GM18520 (cell line): ENCODE results near the gene LRRC8B.
"Not testable (repeated sequence)": the region's sequence is repeated elsewhere in the genome, so short reads cannot be mapped to it uniquely, and the experiment has no call there.

Source experiments
- ATAC-seq: cut with Tn5 transposase; IDR thresholded peaks from one replicate; pipeline ENCODE4 v1.9.1; 2021; ENCODE audit not compliant: unreplicated experiment

Gene LRRC8B

GRCh38 chr1:89523572-89524368 lies 859 bp upstream of the LRRC8B start:
- ATAC-seq = no peak

- peak; percentile 1 for ATAC-seq
These were observed 683 bp downstream of the LRRC8B start for GRCh38 chr1:89525169-89525855.

DNA sequence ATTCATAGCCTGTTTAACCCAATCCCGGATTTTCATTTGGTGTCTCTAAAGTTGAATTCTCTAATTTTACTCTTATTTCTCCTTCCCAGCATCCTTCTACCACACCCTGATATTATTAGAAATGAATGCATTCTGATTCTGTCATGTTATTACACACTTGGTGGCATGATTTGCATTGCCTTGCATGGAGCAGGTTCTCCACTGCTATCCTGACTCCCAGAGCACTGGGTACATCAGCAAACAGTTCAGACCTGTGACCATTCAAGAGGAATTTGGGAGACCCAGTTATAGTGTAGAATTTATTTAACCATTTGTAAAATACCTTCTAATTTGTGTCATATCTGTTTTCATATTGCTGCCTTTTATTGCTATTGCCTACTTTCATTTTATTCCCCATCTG lies 2.6 kb downstream of the LRRC8B start:
- no peak for ATAC-seq

- no peak for ATAC-seq
These were observed 3.2 kb downstream of the LRRC8B start for GRCh38 chr1:89527750-89528381.

DNA sequence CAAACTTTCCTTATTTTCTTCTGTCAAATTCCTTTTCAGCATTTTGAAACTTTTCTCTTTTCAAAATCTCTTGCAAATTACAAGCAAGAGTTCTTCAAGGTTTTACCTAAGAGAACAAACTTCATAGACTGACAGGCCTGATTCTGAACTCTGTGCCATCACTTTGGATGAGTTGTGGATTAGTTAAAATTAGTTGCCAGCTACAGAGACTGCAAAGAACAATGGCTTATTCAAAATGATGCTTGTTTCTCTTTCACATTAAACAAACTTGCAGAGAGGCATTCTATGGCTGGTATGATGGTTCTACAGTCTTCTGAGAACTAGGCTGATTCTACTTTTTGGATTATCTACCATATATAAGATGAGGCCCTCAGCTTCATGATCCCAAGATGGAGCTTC lies 3.8 kb downstream of the LRRC8B start:
- no peak for ATAC-seq

DNA sequence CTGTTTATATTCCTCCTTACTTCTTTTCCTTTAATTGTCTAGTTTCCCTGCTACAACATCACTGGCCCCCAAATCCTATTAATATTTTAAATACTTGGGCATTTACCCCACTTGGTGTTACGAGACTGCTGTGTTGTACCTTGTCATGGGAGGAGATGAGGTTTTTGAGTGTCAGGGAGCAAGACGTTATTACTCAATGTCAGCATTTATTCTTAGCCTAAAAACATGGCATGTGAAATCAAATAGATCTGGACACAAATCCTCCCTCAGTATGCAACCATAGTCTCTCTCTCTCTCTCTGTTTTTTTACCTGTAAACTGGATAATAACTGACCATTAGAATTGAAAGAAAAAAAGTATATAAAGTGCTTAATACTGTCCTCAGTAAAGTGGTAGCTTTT lies 4.6 kb downstream of the LRRC8B start:
- ATAC-seq = no peak

- ATAC-seq = no peak
These were observed 5.9 kb downstream of the LRRC8B start for GRCh38 chr1:89530444-89531089.

DNA sequence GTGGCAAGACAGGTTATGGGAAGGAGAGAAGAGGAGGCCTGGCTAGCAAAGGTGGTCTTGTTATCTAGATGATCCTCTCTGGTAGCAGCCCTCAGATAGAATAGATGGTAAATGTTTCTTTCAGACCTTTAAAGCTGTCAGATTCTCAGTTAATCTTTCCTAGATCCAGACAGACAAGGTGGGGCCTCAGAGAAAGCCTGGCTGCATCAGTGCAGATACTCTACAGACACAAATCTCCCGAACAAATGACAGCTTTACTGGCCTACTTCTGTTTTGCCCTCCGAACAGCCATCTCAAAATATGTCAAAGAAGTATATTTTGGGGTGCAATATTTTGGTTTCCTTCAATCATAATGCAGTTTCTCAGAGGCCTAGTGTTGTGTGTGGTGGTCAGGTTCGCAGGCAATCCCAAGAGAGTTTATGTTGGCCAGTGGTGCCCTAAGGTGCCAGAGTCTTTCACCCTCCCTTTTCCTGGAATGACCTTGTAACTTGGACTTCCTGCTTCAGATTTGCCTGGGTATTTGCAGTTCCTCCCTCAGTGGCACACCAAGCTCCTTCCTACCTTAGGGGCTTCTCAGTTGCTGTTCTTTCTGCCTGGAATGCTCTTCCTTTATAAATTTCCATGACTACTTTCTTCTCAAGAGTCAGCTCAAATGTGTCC lies 7.0 kb downstream of the LRRC8B start:
- no peak for ATAC-seq

GRCh38 chr1:89532228-89532627 lies 7.6 kb downstream of the LRRC8B start:
- no peak for ATAC-seq

GRCh38 chr1:89532866-89533265 lies 8.2 kb downstream of the LRRC8B start:
- no peak for ATAC-seq

GRCh38 chr1:89535537-89535936 lies 10.9 kb downstream of the LRRC8B start:
- no peak for ATAC-seq

GRCh38 chr1:89536555-89537341 lies 12.1 kb downstream of the LRRC8B start:
- ATAC-seq = no peak

- no peak for ATAC-seq
These were observed 13.7 kb downstream of the LRRC8B start for GRCh38 chr1:89538361-89538760.

DNA sequence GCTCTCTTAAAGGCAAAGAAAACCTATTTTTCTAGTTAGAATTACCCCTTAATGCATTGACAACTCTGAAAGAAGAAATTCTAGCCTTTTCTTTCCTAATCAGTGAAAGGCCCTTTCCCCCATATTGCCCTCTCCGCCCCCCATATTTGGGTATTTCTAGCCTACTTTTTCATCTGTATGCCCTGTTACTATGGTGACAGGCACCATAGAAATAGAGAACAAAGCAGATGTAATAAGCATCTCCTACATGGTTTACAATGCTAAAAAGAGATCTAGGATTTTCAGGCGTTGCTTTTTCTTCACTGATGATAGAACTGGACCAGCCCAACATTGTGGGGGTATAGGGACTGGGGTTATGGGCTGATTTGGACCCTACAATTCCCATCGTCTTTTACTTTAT lies 14.5 kb downstream of the LRRC8B start:
- ATAC-seq = no peak

DNA sequence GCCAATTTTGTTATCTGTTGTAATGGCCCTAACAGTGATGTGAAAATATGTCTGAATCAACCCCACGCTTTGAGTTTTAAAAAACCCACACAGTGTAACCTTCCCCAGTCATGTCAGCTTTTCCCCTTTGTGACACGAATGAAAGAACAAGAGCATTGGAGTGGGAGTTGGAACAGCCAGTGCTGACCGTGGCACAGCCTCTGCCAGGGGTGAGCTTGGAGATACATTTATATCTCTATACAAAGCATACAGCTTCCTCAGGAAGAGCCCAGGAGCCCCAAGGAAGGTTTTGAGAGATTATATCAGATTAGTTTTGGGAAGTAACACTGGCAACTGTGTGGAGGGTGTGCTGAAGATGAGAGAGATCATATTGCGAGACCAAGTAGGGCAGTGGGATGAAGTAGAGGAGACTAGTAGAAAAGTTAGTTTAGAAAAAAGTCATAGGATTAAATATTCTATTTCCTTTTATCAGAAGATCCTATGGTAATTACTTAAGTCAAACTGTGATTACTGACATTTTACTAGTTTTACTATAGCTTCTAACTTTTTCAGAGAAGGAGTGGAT lies 15.9 kb downstream of the LRRC8B start:
- ATAC-seq = no peak

- no peak for ATAC-seq
These were observed 17.7 kb downstream of the LRRC8B start for GRCh38 chr1:89542345-89542744.

- not testable (repeated sequence) for ATAC-seq
These were observed 19.0 kb downstream of the LRRC8B start for GRCh38 chr1:89543632-89544031.

- no peak for ATAC-seq
These were observed 20.8 kb downstream of the LRRC8B start for GRCh38 chr1:89545264-89546038.
